ENCODE results near the gene SLC5A3.

DNA sequence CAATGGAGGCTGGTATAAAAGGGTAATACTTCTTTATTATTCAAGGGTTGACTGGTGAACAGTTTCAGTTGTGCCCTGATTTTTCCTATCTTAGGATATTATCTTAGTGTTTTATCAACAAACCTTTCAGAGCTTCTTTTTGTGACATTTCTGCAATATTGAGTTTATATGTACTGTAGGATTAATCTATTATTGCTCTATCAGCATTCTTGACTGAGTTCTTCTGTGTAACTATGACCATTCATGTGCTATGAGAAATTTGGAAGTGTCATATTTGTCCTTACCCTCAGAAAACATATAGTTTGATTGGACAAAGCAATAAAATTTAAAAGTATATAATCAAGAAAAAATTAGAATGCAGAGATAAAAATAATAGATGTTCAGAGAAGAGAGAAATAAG lies 25.5 kb upstream of the SLC5A3 start:
- TF ChIP-seq POLR2AphosphoS5 (IDR thresholded peaks at IDR 0.05) (no peak), EZH2 (IDR thresholded peaks at IDR 0.05; ENCODE audit: borderline replicate concordance, insufficient read depth, low read length, poor library complexity, severe bottlenecking) (no peak), TAF1 (IDR thresholded peaks at IDR 0.05; ENCODE audit: low read depth) (no peak)
- TF ChIP-seq, protein P1, sequence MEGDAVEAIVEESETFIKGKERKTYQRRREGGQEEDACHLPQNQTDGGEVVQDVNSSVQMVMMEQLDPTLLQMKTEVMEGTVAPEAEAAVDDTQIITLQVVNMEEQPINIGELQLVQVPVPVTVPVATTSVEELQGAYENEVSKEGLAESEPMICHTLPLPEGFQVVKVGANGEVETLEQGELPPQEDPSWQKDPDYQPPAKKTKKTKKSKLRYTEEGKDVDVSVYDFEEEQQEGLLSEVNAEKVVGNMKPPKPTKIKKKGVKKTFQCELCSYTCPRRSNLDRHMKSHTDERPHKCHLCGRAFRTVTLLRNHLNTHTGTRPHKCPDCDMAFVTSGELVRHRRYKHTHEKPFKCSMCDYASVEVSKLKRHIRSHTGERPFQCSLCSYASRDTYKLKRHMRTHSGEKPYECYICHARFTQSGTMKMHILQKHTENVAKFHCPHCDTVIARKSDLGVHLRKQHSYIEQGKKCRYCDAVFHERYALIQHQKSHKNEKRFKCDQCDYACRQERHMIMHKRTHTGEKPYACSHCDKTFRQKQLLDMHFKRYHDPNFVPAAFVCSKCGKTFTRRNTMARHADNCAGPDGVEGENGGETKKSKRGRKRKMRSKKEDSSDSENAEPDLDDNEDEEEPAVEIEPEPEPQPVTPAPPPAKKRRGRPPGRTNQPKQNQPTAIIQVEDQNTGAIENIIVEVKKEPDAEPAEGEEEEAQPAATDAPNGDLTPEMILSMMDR (IDR thresholded peaks at IDR 0.05; ENCODE audit: poor library complexity, severe bottlenecking), result no peak

Measured in neural cell (in vitro differentiated cells).